Endothelial cell of umbilical vein (primary cell): ENCODE results near the gene SMIM10L1.

ENCODE experiments used
- EZH2 ChIP-seq: IDR thresholded peaks from 2 replicates; pipeline ENCODE4 v1.6.1; 2012; ENCODE audit warnings: borderline replicate concordance, low read depth, mild to moderate bottlenecking, moderate library complexity, low read length, inconsistent platforms; ENCODE audit not compliant: severe bottlenecking
- FOS ChIP-seq: IDR thresholded peaks from 2 replicates; pipeline ENCODE4 v1.6.1; 2011; ENCODE audit warnings: mild to moderate bottlenecking, low read length, moderate library complexity, borderline replicate concordance; ENCODE audit not compliant: insufficient read depth
- GATA2 ChIP-seq: IDR thresholded peaks from 2 replicates; pipeline ENCODE4 v1.7.0; 2011; ENCODE audit warnings: low read depth, mild to moderate bottlenecking, moderate library complexity, mixed read lengths, low read length; ENCODE audit not compliant: insufficient read length, insufficient read depth
- JUN ChIP-seq: IDR thresholded peaks from 2 replicates; pipeline ENCODE4 v1.6.1; 2011; ENCODE audit warnings: borderline replicate concordance, low read depth; ENCODE audit not compliant: insufficient read length, insufficient read depth
- MYC ChIP-seq: IDR thresholded peaks from one replicate; pipeline ENCODE4 v1.6.1; 2011; ENCODE audit warnings: mild to moderate bottlenecking, low read depth, low read length
- POLR2A ChIP-seq: IDR thresholded peaks from 2 replicates; pipeline ENCODE4 v1.6.1; 2012; ENCODE audit warnings: low read depth, mild to moderate bottlenecking, control low read depth, low read length
- POLR2AphosphoS5 ChIP-seq: IDR thresholded peaks from 2 replicates; pipeline ENCODE4 v1.6.1; 2012; ENCODE audit warnings: low read depth, mild to moderate bottlenecking, control low read depth, low read length, moderate library complexity; ENCODE audit not compliant: insufficient read depth
- TF ChIP-seq, protein P1 (sequence below), 2 donors: IDR thresholded peaks; 1 replicate in 1 of 2; 2 replicates in 1 of 2; pipeline ENCODE4 v1.5.1; 2011; ENCODE audit warnings: low read length in 2 of 2, mild to moderate bottlenecking in 2 of 2, moderate library complexity in 2 of 2, control low read depth in 1 of 2, inconsistent platforms in 1 of 2, low read depth in 1 of 2; ENCODE audit not compliant: insufficient read depth in 1 of 2; ENCODE audit errors: extremely low read depth in 1 of 2
- TF ChIP-seq, protein P2 (sequence below): IDR thresholded peaks from 2 replicates; pipeline ENCODE4 v1.6.1; 2011; ENCODE audit not compliant: insufficient read depth, insufficient read length

DNA sequence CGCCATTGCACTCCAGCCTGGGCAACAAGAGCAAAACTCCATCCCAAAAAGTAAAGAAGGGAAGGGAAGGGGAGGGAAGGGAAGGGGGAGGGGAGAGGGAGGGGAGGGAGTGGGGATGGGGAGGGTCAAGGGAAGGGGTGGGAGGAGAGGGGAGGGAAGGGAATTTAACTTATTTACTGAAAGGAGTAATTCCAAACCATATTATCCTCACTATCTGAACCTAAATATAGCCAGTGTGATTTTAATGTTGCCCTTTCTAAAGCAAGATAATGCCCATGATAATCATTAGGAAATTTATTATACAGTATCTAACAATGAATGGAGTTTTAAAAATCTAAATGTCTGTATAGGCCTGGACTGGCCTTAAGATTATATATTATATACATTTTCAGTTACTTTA, 7.3 kb downstream of the SMIM10L1 start:
- TF ChIP-seq, protein P1, sequence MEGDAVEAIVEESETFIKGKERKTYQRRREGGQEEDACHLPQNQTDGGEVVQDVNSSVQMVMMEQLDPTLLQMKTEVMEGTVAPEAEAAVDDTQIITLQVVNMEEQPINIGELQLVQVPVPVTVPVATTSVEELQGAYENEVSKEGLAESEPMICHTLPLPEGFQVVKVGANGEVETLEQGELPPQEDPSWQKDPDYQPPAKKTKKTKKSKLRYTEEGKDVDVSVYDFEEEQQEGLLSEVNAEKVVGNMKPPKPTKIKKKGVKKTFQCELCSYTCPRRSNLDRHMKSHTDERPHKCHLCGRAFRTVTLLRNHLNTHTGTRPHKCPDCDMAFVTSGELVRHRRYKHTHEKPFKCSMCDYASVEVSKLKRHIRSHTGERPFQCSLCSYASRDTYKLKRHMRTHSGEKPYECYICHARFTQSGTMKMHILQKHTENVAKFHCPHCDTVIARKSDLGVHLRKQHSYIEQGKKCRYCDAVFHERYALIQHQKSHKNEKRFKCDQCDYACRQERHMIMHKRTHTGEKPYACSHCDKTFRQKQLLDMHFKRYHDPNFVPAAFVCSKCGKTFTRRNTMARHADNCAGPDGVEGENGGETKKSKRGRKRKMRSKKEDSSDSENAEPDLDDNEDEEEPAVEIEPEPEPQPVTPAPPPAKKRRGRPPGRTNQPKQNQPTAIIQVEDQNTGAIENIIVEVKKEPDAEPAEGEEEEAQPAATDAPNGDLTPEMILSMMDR (IDR thresholded peaks at IDR 0.05; ENCODE audit: extremely low read depth in 1 of 2, insufficient read depth in 1 of 2, low read depth in 1 of 2, low read length in 2 of 2) = no peak
- TF ChIP-seq POLR2AphosphoS5 (no peak), POLR2A (no peak), EZH2 (no peak), FOS (no peak), GATA2 (no peak), MYC (no peak), JUN (no peak)
- TF ChIP-seq, protein P2, sequence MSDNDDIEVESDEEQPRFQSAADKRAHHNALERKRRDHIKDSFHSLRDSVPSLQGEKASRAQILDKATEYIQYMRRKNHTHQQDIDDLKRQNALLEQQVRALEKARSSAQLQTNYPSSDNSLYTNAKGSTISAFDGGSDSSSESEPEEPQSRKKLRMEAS = no peak
